Measurements from ENCODE around the gene ASIC2. TPM values are rescaled to one million over a fixed set of nuclear protein-coding genes. Genes with fewer than 3 reads are reported as not detected.

ASIC2 gene
- total and polyA plus RNA-seq, 2 experiments from 2014 or later: 0.52 to 2.8 TPM

DNA sequence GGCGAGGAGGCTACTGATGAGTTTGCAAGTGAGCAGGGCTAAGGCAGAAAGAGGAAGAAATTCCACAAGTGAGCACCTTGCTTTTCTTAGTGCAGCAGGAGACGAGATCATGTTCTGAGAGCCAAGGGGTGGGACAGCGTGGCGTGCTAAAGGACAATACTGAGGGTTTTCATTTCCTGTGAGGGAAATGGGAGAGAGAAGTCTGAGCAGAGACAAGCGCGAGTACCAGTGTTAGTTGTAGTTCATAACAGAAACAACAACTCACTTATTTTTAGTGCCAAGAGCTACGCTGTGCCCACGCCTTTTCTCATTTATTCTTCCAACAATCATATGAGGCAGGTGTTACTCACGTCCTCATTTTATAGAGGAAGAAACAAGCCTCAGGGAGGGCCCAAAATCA lies 299.1 kb downstream of the ASIC2 start:
- H2AFZ ChIP-seq: no peak overlapping the region
- TF ChIP-seq ZNF114 (CRISPR knock-in tag; IDR thresholded peaks at IDR 0.05) (no peak), NANOG (IDR thresholded peaks at IDR 0.05; ENCODE audit: borderline replicate concordance) (no peak), EZH2phosphoT487 (IDR thresholded peaks at IDR 0.05; ENCODE audit: unreplicated experiment) (no peak), CREB1 (CRISPR knock-in tag; IDR thresholded peaks at IDR 0.05; ENCODE audit: low read depth) (no peak), JUNB (IDR thresholded peaks at IDR 0.05; ENCODE audit: unreplicated experiment) (no peak), POLR2AphosphoS5 (IDR thresholded peaks at IDR 0.05; ENCODE audit: low read depth) (no peak), ZNF331 (CRISPR knock-in tag; IDR thresholded peaks at IDR 0.05; ENCODE audit: low read depth) (no peak), EZH2 (IDR thresholded peaks at IDR 0.05; ENCODE audit: low read depth, unreplicated experiment) (no peak), STAT1 (IDR thresholded peaks at IDR 0.05; ENCODE audit: unreplicated experiment) (no peak)
- TF ChIP-seq, protein P1, sequence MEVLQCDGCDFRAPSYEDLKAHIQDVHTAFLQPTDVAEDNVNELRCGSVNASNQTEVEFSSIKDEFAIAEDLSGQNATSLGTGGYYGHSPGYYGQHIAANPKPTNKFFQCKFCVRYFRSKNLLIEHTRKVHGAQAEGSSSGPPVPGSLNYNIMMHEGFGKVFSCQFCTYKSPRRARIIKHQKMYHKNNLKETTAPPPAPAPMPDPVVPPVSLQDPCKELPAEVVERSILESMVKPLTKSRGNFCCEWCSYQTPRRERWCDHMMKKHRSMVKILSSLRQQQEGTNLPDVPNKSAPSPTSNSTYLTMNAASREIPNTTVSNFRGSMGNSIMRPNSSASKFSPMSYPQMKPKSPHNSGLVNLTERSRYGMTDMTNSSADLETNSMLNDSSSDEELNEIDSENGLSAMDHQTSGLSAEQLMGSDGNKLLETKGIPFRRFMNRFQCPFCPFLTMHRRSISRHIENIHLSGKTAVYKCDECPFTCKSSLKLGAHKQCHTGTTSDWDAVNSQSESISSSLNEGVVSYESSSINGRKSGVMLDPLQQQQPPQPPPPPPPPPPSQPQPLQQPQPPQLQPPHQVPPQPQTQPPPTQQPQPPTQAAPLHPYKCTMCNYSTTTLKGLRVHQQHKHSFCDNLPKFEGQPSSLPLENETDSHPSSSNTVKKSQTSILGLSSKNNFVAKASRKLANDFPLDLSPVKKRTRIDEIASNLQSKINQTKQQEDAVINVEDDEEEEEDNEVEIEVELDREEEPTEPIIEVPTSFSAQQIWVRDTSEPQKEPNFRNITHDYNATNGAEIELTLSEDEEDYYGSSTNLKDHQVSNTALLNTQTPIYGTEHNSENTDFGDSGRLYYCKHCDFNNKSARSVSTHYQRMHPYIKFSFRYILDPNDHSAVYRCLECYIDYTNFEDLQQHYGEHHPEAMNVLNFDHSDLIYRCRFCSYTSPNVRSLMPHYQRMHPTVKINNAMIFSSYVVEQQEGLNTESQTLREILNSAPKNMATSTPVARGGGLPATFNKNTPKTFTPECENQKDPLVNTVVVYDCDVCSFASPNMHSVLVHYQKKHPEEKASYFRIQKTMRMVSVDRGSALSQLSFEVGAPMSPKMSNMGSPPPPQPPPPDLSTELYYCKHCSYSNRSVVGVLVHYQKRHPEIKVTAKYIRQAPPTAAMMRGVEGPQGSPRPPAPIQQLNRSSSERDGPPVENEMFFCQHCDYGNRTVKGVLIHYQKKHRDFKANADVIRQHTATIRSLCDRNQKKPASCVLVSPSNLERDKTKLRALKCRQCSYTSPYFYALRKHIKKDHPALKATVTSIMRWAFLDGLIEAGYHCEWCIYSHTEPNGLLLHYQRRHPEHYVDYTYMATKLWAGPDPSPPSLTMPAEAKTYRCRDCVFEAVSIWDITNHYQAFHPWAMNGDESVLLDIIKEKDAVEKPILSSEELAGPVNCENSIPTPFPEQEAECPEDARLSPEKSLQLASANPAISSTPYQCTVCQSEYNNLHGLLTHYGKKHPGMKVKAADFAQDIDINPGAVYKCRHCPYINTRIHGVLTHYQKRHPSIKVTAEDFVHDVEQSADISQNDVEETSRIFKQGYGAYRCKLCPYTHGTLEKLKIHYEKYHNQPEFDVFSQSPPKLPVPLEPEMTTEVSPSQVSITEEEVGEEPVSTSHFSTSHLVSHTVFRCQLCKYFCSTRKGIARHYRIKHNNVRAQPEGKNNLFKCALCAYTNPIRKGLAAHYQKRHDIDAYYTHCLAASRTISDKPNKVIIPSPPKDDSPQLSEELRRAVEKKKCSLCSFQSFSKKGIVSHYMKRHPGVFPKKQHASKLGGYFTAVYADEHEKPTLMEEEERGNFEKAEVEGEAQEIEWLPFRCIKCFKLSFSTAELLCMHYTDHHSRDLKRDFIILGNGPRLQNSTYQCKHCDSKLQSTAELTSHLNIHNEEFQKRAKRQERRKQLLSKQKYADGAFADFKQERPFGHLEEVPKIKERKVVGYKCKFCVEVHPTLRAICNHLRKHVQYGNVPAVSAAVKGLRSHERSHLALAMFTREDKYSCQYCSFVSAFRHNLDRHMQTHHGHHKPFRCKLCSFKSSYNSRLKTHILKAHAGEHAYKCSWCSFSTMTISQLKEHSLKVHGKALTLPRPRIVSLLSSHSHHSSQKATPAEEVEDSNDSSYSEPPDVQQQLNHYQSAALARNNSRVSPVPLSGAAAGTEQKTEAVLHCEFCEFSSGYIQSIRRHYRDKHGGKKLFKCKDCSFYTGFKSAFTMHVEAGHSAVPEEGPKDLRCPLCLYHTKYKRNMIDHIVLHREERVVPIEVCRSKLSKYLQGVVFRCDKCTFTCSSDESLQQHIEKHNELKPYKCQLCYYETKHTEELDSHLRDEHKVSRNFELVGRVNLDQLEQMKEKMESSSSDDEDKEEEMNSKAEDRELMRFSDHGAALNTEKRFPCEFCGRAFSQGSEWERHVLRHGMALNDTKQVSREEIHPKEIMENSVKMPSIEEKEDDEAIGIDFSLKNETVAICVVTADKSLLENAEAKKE (CRISPR knock-in tag; IDR thresholded peaks at IDR 0.05): no peak
- TF ChIP-seq, protein P2, sequence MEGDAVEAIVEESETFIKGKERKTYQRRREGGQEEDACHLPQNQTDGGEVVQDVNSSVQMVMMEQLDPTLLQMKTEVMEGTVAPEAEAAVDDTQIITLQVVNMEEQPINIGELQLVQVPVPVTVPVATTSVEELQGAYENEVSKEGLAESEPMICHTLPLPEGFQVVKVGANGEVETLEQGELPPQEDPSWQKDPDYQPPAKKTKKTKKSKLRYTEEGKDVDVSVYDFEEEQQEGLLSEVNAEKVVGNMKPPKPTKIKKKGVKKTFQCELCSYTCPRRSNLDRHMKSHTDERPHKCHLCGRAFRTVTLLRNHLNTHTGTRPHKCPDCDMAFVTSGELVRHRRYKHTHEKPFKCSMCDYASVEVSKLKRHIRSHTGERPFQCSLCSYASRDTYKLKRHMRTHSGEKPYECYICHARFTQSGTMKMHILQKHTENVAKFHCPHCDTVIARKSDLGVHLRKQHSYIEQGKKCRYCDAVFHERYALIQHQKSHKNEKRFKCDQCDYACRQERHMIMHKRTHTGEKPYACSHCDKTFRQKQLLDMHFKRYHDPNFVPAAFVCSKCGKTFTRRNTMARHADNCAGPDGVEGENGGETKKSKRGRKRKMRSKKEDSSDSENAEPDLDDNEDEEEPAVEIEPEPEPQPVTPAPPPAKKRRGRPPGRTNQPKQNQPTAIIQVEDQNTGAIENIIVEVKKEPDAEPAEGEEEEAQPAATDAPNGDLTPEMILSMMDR (conservative IDR thresholded peaks at IDR 0.05; ENCODE audit: low read depth in 2 of 2): no peak
- TF ChIP-seq, protein P3, sequence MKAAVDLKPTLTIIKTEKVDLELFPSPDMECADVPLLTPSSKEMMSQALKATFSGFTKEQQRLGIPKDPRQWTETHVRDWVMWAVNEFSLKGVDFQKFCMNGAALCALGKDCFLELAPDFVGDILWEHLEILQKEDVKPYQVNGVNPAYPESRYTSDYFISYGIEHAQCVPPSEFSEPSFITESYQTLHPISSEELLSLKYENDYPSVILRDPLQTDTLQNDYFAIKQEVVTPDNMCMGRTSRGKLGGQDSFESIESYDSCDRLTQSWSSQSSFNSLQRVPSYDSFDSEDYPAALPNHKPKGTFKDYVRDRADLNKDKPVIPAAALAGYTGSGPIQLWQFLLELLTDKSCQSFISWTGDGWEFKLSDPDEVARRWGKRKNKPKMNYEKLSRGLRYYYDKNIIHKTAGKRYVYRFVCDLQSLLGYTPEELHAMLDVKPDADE (IDR thresholded peaks at IDR 0.05): no peak
- TF ChIP-seq, protein P4, sequence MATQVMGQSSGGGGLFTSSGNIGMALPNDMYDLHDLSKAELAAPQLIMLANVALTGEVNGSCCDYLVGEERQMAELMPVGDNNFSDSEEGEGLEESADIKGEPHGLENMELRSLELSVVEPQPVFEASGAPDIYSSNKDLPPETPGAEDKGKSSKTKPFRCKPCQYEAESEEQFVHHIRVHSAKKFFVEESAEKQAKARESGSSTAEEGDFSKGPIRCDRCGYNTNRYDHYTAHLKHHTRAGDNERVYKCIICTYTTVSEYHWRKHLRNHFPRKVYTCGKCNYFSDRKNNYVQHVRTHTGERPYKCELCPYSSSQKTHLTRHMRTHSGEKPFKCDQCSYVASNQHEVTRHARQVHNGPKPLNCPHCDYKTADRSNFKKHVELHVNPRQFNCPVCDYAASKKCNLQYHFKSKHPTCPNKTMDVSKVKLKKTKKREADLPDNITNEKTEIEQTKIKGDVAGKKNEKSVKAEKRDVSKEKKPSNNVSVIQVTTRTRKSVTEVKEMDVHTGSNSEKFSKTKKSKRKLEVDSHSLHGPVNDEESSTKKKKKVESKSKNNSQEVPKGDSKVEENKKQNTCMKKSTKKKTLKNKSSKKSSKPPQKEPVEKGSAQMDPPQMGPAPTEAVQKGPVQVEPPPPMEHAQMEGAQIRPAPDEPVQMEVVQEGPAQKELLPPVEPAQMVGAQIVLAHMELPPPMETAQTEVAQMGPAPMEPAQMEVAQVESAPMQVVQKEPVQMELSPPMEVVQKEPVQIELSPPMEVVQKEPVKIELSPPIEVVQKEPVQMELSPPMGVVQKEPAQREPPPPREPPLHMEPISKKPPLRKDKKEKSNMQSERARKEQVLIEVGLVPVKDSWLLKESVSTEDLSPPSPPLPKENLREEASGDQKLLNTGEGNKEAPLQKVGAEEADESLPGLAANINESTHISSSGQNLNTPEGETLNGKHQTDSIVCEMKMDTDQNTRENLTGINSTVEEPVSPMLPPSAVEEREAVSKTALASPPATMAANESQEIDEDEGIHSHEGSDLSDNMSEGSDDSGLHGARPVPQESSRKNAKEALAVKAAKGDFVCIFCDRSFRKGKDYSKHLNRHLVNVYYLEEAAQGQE (IDR thresholded peaks at IDR 0.05; ENCODE audit: unreplicated experiment): no peak
- no peak overlapping the region for H3K27ac ChIP-seq (ENCODE audit: low read depth)
- H3K4me1 ChIP-seq (ENCODE audit: insufficient read depth): no peaks in the 10 kb centered on the region
- H3K4me2 ChIP-seq: no peak overlapping the region
- H3K79me2 ChIP-seq (replicated peaks; ENCODE audit: insufficient read depth): no peaks in the 10 kb centered on the region
- Mint-ChIP-seq H3K27ac (no peak overlapping the region), H3K4me1 (peaks cover 2% of the 10 kb centered on the region; the same call in 2 of the 3 replicates), H3K36me3 (ENCODE audit: low read depth) (no peaks in the 10 kb centered on the region; the same call in 2 of the 3 replicates), H3K4me3 (no peak overlapping the region), H3K27me3 (ENCODE audit: insufficient read depth, low read depth, poor library complexity) (peaks cover 12% of the 10 kb centered on the region), H3K9me3 (peaks cover 8% of the 10 kb centered on the region)
- H3K9me2 ChIP-seq (ENCODE audit: insufficient read depth): 0 out of 2 replicates have a peak, but pooled peaks cover 6% of the 10 kb centered on the region
- no peaks in the 10 kb centered on the region for H3F3A ChIP-seq (replicated peaks; ENCODE audit: low read depth)
- H3K36me3 ChIP-seq (ENCODE audit: insufficient read depth): no peaks in the 10 kb centered on the region
- no peaks in the 10 kb centered on the region for H4K20me1 ChIP-seq (replicated peaks; ENCODE audit: insufficient read depth)
- DNase-seq (ENCODE audit: low spot score) (no peak), ATAC-seq (no peak)
- H3K27me3 ChIP-seq (ENCODE audit: insufficient read depth): peaks cover 5% of the 10 kb centered on the region; the same call in 1 of the 2 replicates
- no peak overlapping the region for H3K4me3 ChIP-seq
